Trophoblast cell (in vitro differentiated cells and primary cell): Measurements from ENCODE around the gene EPO.
"Not testable (repeated sequence)": the region's sequence is repeated elsewhere in the genome, so short reads cannot be mapped to it uniquely, and the experiment has no call there.

Experiments used
- DNase-seq, 2 donors: peaks; one replicate each; pipeline ENCODE4 v3.0.0-alpha.2; 2016
- H2AFZ ChIP-seq: 2 replicates; pipeline ENCODE4 v1.6.1; 2013; ENCODE audit warnings: low read length, moderate library complexity, mild to moderate bottlenecking; ENCODE audit not compliant: insufficient read depth, poor library complexity
- H2AK5ac ChIP-seq: 2 replicates; pipeline ENCODE4 v1.6.1; 2013; ENCODE audit warnings: mild to moderate bottlenecking, low read length
- H2BK120ac ChIP-seq: 2 replicates; pipeline ENCODE4 v1.6.1; 2013; ENCODE audit warnings: low read length, mild to moderate bottlenecking, moderate library complexity; ENCODE audit not compliant: insufficient read depth, poor library complexity
- H2BK12ac ChIP-seq: 2 replicates; pipeline ENCODE4 v1.6.1; 2013; ENCODE audit warnings: mild to moderate bottlenecking, low read length, moderate library complexity
- H2BK5ac ChIP-seq: 2 replicates; pipeline ENCODE4 v1.6.1; 2013; ENCODE audit warnings: low read length, low read depth, moderate library complexity, mild to moderate bottlenecking; ENCODE audit not compliant: poor library complexity
- H3K14ac ChIP-seq: 2 replicates; pipeline ENCODE4 v1.6.1; 2013; ENCODE audit warnings: mild to moderate bottlenecking, low read length
- H3K18ac ChIP-seq: 2 replicates; pipeline ENCODE4 v1.6.1; 2013; ENCODE audit warnings: mild to moderate bottlenecking, low read length
- H3K23ac ChIP-seq: 2 replicates; pipeline ENCODE4 v1.6.1; 2013; ENCODE audit warnings: low read length
- H3K27ac ChIP-seq: 2 replicates; pipeline ENCODE4 v1.5.1; 2013; ENCODE audit warnings: low read depth, mild to moderate bottlenecking, inconsistent platforms, low read length, moderate library complexity
- H3K27me3 ChIP-seq: 2 replicates; pipeline ENCODE4 v1.6.1; 2013; ENCODE audit warnings: inconsistent platforms, mild to moderate bottlenecking, low read length, moderate library complexity; ENCODE audit not compliant: insufficient read depth
- H3K36me3 ChIP-seq, 2 experiments: 1 replicate in 1 of 2; 2 replicates in 1 of 2; pipeline ENCODE4 v1.6.1; 2013; ENCODE audit warnings: low read length in 2 of 2, mild to moderate bottlenecking in 2 of 2, moderate library complexity in 1 of 2; ENCODE audit not compliant: insufficient read depth in 2 of 2, control insufficient read depth in 1 of 2
- H3K4ac ChIP-seq: 2 replicates; pipeline ENCODE4 v1.6.1; 2013; ENCODE audit warnings: low read depth, mild to moderate bottlenecking, low read length, moderate library complexity
- H3K4me1 ChIP-seq, 2 experiments: 1 replicate in 1 of 2; 2 replicates in 1 of 2; pipeline ENCODE4 v1.6.1; 2013; ENCODE audit warnings: low read length in 2 of 2, mild to moderate bottlenecking in 2 of 2, moderate library complexity in 1 of 2; ENCODE audit not compliant: insufficient read depth in 2 of 2, control insufficient read depth in 1 of 2
- H3K4me2 ChIP-seq: 2 replicates; pipeline ENCODE4 v1.6.1; 2013; ENCODE audit warnings: inconsistent platforms, mild to moderate bottlenecking, low read length, moderate library complexity
- H3K4me3 ChIP-seq: 2 replicates; pipeline ENCODE4 v1.5.1; 2013; ENCODE audit warnings: mild to moderate bottlenecking, low read depth, low read length, inconsistent platforms
- H3K79me1 ChIP-seq: one replicate; pipeline ENCODE4 v1.6.1; 2013; ENCODE audit warnings: low read length
- H3K79me2 ChIP-seq: 2 replicates; pipeline ENCODE4 v1.6.1; 2013; ENCODE audit warnings: low read length, mild to moderate bottlenecking; ENCODE audit not compliant: control insufficient read depth, insufficient read depth, poor library complexity
- H3K9ac ChIP-seq: 2 replicates; pipeline ENCODE4 v1.6.1; 2013; ENCODE audit warnings: mild to moderate bottlenecking, low read length
- H3K9me3 ChIP-seq: 2 replicates; pipeline ENCODE4 v1.6.1; 2013; ENCODE audit warnings: low read depth, mild to moderate bottlenecking, control low read depth, inconsistent platforms, low read length; ENCODE audit not compliant: insufficient read depth
- H4K12ac ChIP-seq: 2 replicates; pipeline ENCODE4 v1.6.1; 2013; ENCODE audit warnings: low read depth, mild to moderate bottlenecking, low read length, moderate library complexity
- H4K8ac ChIP-seq: 2 replicates; pipeline ENCODE4 v1.6.1; 2013; ENCODE audit warnings: low read depth, mild to moderate bottlenecking, low read length, moderate library complexity
- H4K91ac ChIP-seq: one replicate; pipeline ENCODE4 v1.6.1; 2013; ENCODE audit warnings: low read depth, mild to moderate bottlenecking, low read length, moderate library complexity
- WGBS: extraction: QIAGEN DNeasy Blood & Tissue Kit; methylation state at CpG from one replicate; pipeline ENCODE4 v1.1.7; 2013; ENCODE audit warnings: missing lambda C conversion rate; ENCODE audit not compliant: insufficient read length, insufficient coverage; ENCODE audit errors: extremely low coverage; 5-methylcytosine and 5-hydroxymethylcytosine counted together

Gene EPO

GRCh38 chr7:100701089-100701488, 19.2 kb upstream of the EPO start:
- WGBS, result no CpG with 5 or more reads among the region's 3 CpGs
- DNase-seq, H3K79me1 ChIP-seq, H3K27ac ChIP-seq, H3K4me3 ChIP-seq, H3K36me3 ChIP-seq, H3K4ac ChIP-seq, H2BK12ac ChIP-seq, H3K14ac ChIP-seq, H2AFZ ChIP-seq, H3K4me2 ChIP-seq, H3K18ac ChIP-seq, H4K12ac ChIP-seq, H2AK5ac ChIP-seq, H4K8ac ChIP-seq, H3K27me3 ChIP-seq, H3K4me1 ChIP-seq, H3K23ac ChIP-seq, H3K9me3 ChIP-seq, H3K9ac ChIP-seq, H3K79me2 ChIP-seq, H4K91ac ChIP-seq, H2BK120ac ChIP-seq, H2BK5ac ChIP-seq: not testable (repeated sequence)

GRCh38 chr7:100705320-100705752, 14.9 kb upstream of the EPO start:
- Histone ChIP-seq H2BK120ac (peak overlapping the region; percentile 89), H3K27me3 (no peaks in the 10 kb centered on the region), H3K23ac (no peak overlapping the region), H3K14ac (peak overlapping the region; percentile 96), H3K27ac (peak overlapping the region; percentile 83), H4K8ac (peak overlapping the region; percentile 99), H2AK5ac (peak overlapping the region; percentile 73), H3K79me2 (peaks cover 16% of the 10 kb centered on the region), H3K4me3 (peak overlapping the region; percentile 73), H3K18ac (peak overlapping the region; percentile 94), H3K4me2 (peak overlapping the region; percentile 97), H3K36me3 (peaks cover 10 to 14% of the 10 kb centered on the region in 2 experiments), H3K9me3 (no peaks in the 10 kb centered on the region), H4K12ac (peak overlapping the region; percentile 98), H3K79me1 (peaks cover 9% of the 10 kb centered on the region), H3K4ac (peak overlapping the region; percentile 80), H3K4me1 (peaks cover 9 to 13% of the 10 kb centered on the region in 2 experiments), H2BK12ac (peak overlapping the region; percentile 35), H2AFZ (peak overlapping the region; percentile 86), H2BK5ac (peak overlapping the region; percentile 88), H4K91ac (peak overlapping the region; percentile 93), H3K9ac (peak overlapping the region; percentile 83)
- no CpG with 5 or more reads among the region's 25 CpGs for WGBS
- peak; percentile 59 to 82 for DNase-seq

GRCh38 chr7:100705753-100706671, 14.3 kb upstream of the EPO start, which contains the start of gene POP7:
Gene POP7, plus strand, starts transcription at chr7:100706121. Its CDS starts 710 bp downstream, at chr7:100706831.
- no CpG with 5 or more reads among the region's 86 CpGs for WGBS
- H2BK5ac ChIP-seq, result peak within 1 kb of the TSS; percentile 94
- peak within 1 kb of the TSS; percentile 98 for H3K4me3 ChIP-seq
- H4K8ac ChIP-seq, result peak within 1 kb of the TSS; percentile 99
- peak within 1 kb of the TSS; percentile 97 for H3K4me2 ChIP-seq
- no peak within 1 kb of the TSS for H3K23ac ChIP-seq
- H2AK5ac ChIP-seq, result peak within 1 kb of the TSS; percentile 73
- H3K18ac ChIP-seq, result peak within 1 kb of the TSS; percentile 100
- H3K27me3 ChIP-seq, result no peaks in the 10 kb centered on the region
- peaks cover 16% of the 10 kb centered on the region for H3K79me2 ChIP-seq
- H2AFZ ChIP-seq, result peak within 1 kb of the TSS; percentile 93
- H4K12ac ChIP-seq, result peak within 1 kb of the TSS; percentile 98
- H3K14ac ChIP-seq, result peak within 1 kb of the TSS; percentile 99
- H2BK12ac ChIP-seq, result peak within 1 kb of the TSS; percentile 35
- peak within 1 kb of the TSS; percentile 91 for H2BK120ac ChIP-seq
- H3K27ac ChIP-seq, result peak within 1 kb of the TSS; percentile 83
- H3K9ac ChIP-seq, result peak within 1 kb of the TSS; percentile 98
- no peaks in the 10 kb centered on the region for H3K9me3 ChIP-seq
- peak; percentile 99 to 100 for DNase-seq
- H3K4me1 ChIP-seq, result peaks cover 9 to 13% of the 10 kb centered on the region in 2 experiments
- H3K79me1 ChIP-seq, result peaks cover 9% of the 10 kb centered on the region
- H4K91ac ChIP-seq, result peak within 1 kb of the TSS; percentile 94
- H3K4ac ChIP-seq, result peak within 1 kb of the TSS; percentile 99
- peaks cover 10 to 14% of the 10 kb centered on the region in 2 experiments for H3K36me3 ChIP-seq

GRCh38 chr7:100706672-100707311, 13.5 kb upstream of the EPO start:
- no CpG with 5 or more reads among the region's 34 CpGs for WGBS
- Histone ChIP-seq H3K4ac (peak overlapping the region; percentile 99), H3K18ac (peak overlapping the region; percentile 43), H4K8ac (peak overlapping the region; percentile 97), H2BK12ac (no peak overlapping the region), H3K14ac (peak overlapping the region; percentile 99), H2BK5ac (peak overlapping the region; percentile 37), H3K79me1 (peaks cover 9% of the 10 kb centered on the region), H3K4me2 (peak overlapping the region; percentile 81), H4K12ac (peak overlapping the region; percentile 37), H2AK5ac (peak overlapping the region; percentile 15), H3K9ac (peak overlapping the region; percentile 98), H2BK120ac (no peak overlapping the region), H3K23ac (no peak overlapping the region), H3K27ac (no peak overlapping the region), H3K4me3 (peak overlapping the region; percentile 98), H3K9me3 (no peaks in the 10 kb centered on the region), H3K27me3 (no peaks in the 10 kb centered on the region), H3K36me3 (peaks cover 10 to 14% of the 10 kb centered on the region in 2 experiments), H3K4me1 (peaks cover 9 to 13% of the 10 kb centered on the region in 2 experiments), H4K91ac (peak overlapping the region; percentile 94), H3K79me2 (peaks cover 16% of the 10 kb centered on the region), H2AFZ (peak overlapping the region; percentile 69)
- DNase-seq, result peak in 1 of 2 donors; percentile 29
